H9 (cell line): ENCODE results near the gene NAT14. TPM values are rescaled to one million over a fixed set of nuclear protein-coding genes. Genes with fewer than 3 reads are reported as not detected.
A peak's percentile ranks its signal among the peaks of the same experiment; 100 is the strongest.

Source experiments
- DNase-seq: peaks from one replicate; pipeline ENCODE4 v3.0.0-alpha.2; 2017
- H2AFZ ChIP-seq: one replicate; pipeline ENCODE4 v1.6.1; 2013; ENCODE audit warnings: mild to moderate bottlenecking, low read length, control low read depth, moderate library complexity
- H2AK5ac ChIP-seq: 2 replicates; pipeline ENCODE4 v1.6.1; 2013; ENCODE audit warnings: low read length, control low read depth, mixed read lengths; ENCODE audit not compliant: insufficient read length
- H2BK120ac ChIP-seq: one replicate; pipeline ENCODE4 v1.6.1; 2013; ENCODE audit warnings: low read depth, mild to moderate bottlenecking, low read length, control low read depth, inconsistent platforms; ENCODE audit not compliant: poor library complexity, severe bottlenecking
- H2BK12ac ChIP-seq: 2 replicates; pipeline ENCODE4 v1.6.1; 2013; ENCODE audit warnings: low read length, control low read depth, mixed read lengths, low read depth; ENCODE audit not compliant: insufficient read length
- H2BK15ac ChIP-seq: 2 replicates; pipeline ENCODE4 v1.6.1; 2013; ENCODE audit warnings: low read depth, low read length, control low read depth
- H2BK20ac ChIP-seq: one replicate; pipeline ENCODE4 v1.6.1; 2013; ENCODE audit warnings: low read depth, mild to moderate bottlenecking, low read length, control low read depth, inconsistent platforms; ENCODE audit not compliant: poor library complexity, severe bottlenecking
- H2BK5ac ChIP-seq: 2 replicates; pipeline ENCODE4 v1.6.1; 2013; ENCODE audit warnings: low read length, control low read depth, mixed read lengths; ENCODE audit not compliant: insufficient read length
- H3K14ac ChIP-seq: 2 replicates; pipeline ENCODE4 v1.6.1; 2013; ENCODE audit warnings: low read length, control low read depth; ENCODE audit not compliant: insufficient read depth
- H3K18ac ChIP-seq: 2 replicates; pipeline ENCODE4 v1.6.1; 2013; ENCODE audit warnings: low read depth, mild to moderate bottlenecking, mixed read lengths, low read length, control low read depth; ENCODE audit not compliant: insufficient read length
- H3K23ac ChIP-seq: 2 replicates; pipeline ENCODE4 v1.6.1; 2013; ENCODE audit warnings: low read length, control low read depth, mixed read lengths, low read depth; ENCODE audit not compliant: insufficient read length
- H3K23me2 ChIP-seq: 2 replicates; pipeline ENCODE4 v1.6.1; 2013; ENCODE audit warnings: low read depth, mild to moderate bottlenecking, mixed read lengths, low read length, control low read depth; ENCODE audit not compliant: insufficient read length, poor library complexity, severe bottlenecking
- H3K27ac ChIP-seq: 2 replicates; pipeline ENCODE4 v1.5.1; 2013; ENCODE audit warnings: low read length, control low read depth, mixed read lengths, low read depth; ENCODE audit not compliant: insufficient read length
- H3K27me3 ChIP-seq: 2 replicates; pipeline ENCODE4 v1.6.1; 2013; ENCODE audit warnings: low read length, control low read depth, inconsistent platforms; ENCODE audit not compliant: insufficient read depth
- H3K4ac ChIP-seq: 2 replicates; pipeline ENCODE4 v1.6.1; 2013; ENCODE audit warnings: low read depth, mild to moderate bottlenecking, control low read depth, inconsistent platforms, low read length, moderate library complexity
- H3K4me1 ChIP-seq: 2 replicates; pipeline ENCODE4 v1.6.1; 2013; ENCODE audit warnings: low read length, control low read depth, inconsistent platforms; ENCODE audit not compliant: insufficient read depth
- H3K4me2 ChIP-seq: 2 replicates; pipeline ENCODE4 v1.6.1; 2013; ENCODE audit warnings: low read length, control low read depth, mixed read lengths; ENCODE audit not compliant: insufficient read length, insufficient read depth
- H3K56ac ChIP-seq: 2 replicates; pipeline ENCODE4 v1.6.1; 2013; ENCODE audit warnings: low read depth, mild to moderate bottlenecking, mixed read lengths, low read length, control low read depth; ENCODE audit not compliant: insufficient read length
- H3K79me1 ChIP-seq: 2 replicates; pipeline ENCODE4 v1.6.1; 2013; ENCODE audit warnings: low read depth, mild to moderate bottlenecking, moderate library complexity, low read length, control low read depth, inconsistent platforms; ENCODE audit not compliant: insufficient read depth, poor library complexity, severe bottlenecking
- H3K79me2 ChIP-seq: 2 replicates; pipeline ENCODE4 v1.6.1; 2013; ENCODE audit warnings: low read length, control low read depth, inconsistent platforms; ENCODE audit not compliant: insufficient read depth
- H3K9ac ChIP-seq: 2 replicates; pipeline ENCODE4 v1.6.1; 2013; ENCODE audit warnings: low read length, control low read depth, mixed read lengths; ENCODE audit not compliant: insufficient read length; ENCODE audit errors: extremely low read depth
- H3K9me3 ChIP-seq: one replicate; pipeline ENCODE4 v1.6.1; 2013; ENCODE audit warnings: low read depth, low read length, inconsistent platforms; ENCODE audit not compliant: control insufficient read depth
- H3T11ph ChIP-seq: one replicate; pipeline ENCODE4 v1.6.1; 2013; ENCODE audit warnings: mild to moderate bottlenecking, low read length, control low read depth, inconsistent platforms
- H4K20me1 ChIP-seq: one replicate; pipeline ENCODE4 v1.6.1; 2013; ENCODE audit not compliant: control insufficient read depth, insufficient read length, insufficient read depth
- H4K5ac ChIP-seq: 2 replicates; pipeline ENCODE4 v1.6.1; 2013; ENCODE audit warnings: low read depth, mild to moderate bottlenecking, mixed read lengths, low read length, control low read depth; ENCODE audit not compliant: insufficient read length
- H4K8ac ChIP-seq: replicated peaks from 2 replicates; pipeline ENCODE4 v1.6.1; 2013; ENCODE audit warnings: low read length, control low read depth, mixed read lengths, low read depth; ENCODE audit not compliant: insufficient read length
- H4K91ac ChIP-seq: 2 replicates; pipeline ENCODE4 v1.6.1; 2013; ENCODE audit warnings: low read depth, mild to moderate bottlenecking, moderate library complexity, mixed read lengths, low read length, control low read depth; ENCODE audit not compliant: insufficient read length
- H3K27ac Mint-ChIP-seq, 3 experiments: 2 replicates in 2 of 3; 3 replicates in 1 of 3; pipeline ENCODE4 v1.8.0; 2020 to 2021; ENCODE audit warnings: mixed read lengths in 3 of 3, mild to moderate bottlenecking in 1 of 3, moderate library complexity in 1 of 3
- H3K27me3 Mint-ChIP-seq: 2 replicates; pipeline ENCODE4 v1.8.0; 2021; ENCODE audit warnings: low read depth, mild to moderate bottlenecking, moderate library complexity, mixed read lengths
- H3K36me3 Mint-ChIP-seq, 3 experiments: 2 replicates in 2 of 3; 3 replicates in 1 of 3; pipeline ENCODE4 v1.8.0; 2020 to 2021; ENCODE audit warnings: low read depth in 3 of 3, mixed read lengths in 3 of 3; ENCODE audit not compliant: insufficient read depth in 1 of 3
- H3K4me1 Mint-ChIP-seq, 2 experiments: 2 replicates each; pipeline ENCODE4 v1.8.0; 2020; ENCODE audit warnings: mixed read lengths in 2 of 2
- H3K4me3 Mint-ChIP-seq, 2 experiments: 2 replicates in 1 of 2; 3 replicates in 1 of 2; pipeline ENCODE4 v1.8.0; 2020 to 2021; ENCODE audit warnings: mild to moderate bottlenecking in 2 of 2, mixed read lengths in 2 of 2, moderate library complexity in 1 of 2
- H3K9me3 Mint-ChIP-seq, 2 experiments: 2 replicates in 1 of 2; 3 replicates in 1 of 2; pipeline ENCODE4 v1.8.0; 2020; ENCODE audit warnings: mild to moderate bottlenecking in 2 of 2, mixed read lengths in 2 of 2, moderate library complexity in 1 of 2
- WGBS: extraction: QIAGEN DNeasy Blood & Tissue Kit; methylation state at CpG from one replicate; pipeline ENCODE4 v1.1.7; 2013; ENCODE audit warnings: missing lambda C conversion rate, low lambda C conversion rate, mixed read lengths; ENCODE audit not compliant: insufficient read length; ENCODE audit errors: extremely low coverage; 5-methylcytosine and 5-hydroxymethylcytosine counted together
- total RNA-seq: library from RNA; stranded (reverse); gene quantifications from 2 replicates; pipeline ENCODE4 v1.2.1, GENCODE V29; 2021
- TF ChIP-seq, protein P1 (sequence below): fragments of 200-600 bp; sonication (generic); conservative IDR thresholded peaks from 3 replicates; pipeline ENCODE4 v1.8.0; 2021; ENCODE audit warnings: antibody characterized with exemption, mild to moderate bottlenecking

The NAT14 gene
- total RNA-seq, 1 experiment from 2014 or later: 51.2 TPM

- H2BK15ac ChIP-seq: no peak overlapping the region
- H4K91ac ChIP-seq: no peak overlapping the region
- H3K56ac ChIP-seq: no peak overlapping the region
- Mint-ChIP-seq H3K36me3 (peaks cover 2 to 13% (median 8%) of the 10 kb centered on the region in 3 experiments; a peak in 5 of 7 replicates), H3K27me3 (no peaks in the 10 kb centered on the region; the same call in 1 of the 2 replicates), H3K9me3 (no peaks in the 10 kb centered on the region), H3K4me1 (peaks cover 16 to 42% of the 10 kb centered on the region in 2 experiments), H3K27ac (no peak overlapping the region), H3K4me3 (peak overlapping the region; percentile 86 to 93)
- H2BK5ac ChIP-seq: no peak overlapping the region
- H2BK12ac ChIP-seq: no peak overlapping the region
- peak overlapping the region; percentile 52 for H3K4me2 ChIP-seq
- no peak overlapping the region for H2AFZ ChIP-seq
- no peaks in the 10 kb centered on the region for H3K79me1 ChIP-seq
- no peak overlapping the region for H2AK5ac ChIP-seq
- peaks cover 8% of the 10 kb centered on the region for H3K23me2 ChIP-seq
- no peaks in the 10 kb centered on the region for H3K79me2 ChIP-seq
- no peak overlapping the region for H3K23ac ChIP-seq
- no peak overlapping the region for H3K4ac ChIP-seq
- H3K27me3 ChIP-seq: no peaks in the 10 kb centered on the region
- peaks cover 3% of the 10 kb centered on the region for H3K4me1 ChIP-seq
- H3K9ac ChIP-seq: no peak overlapping the region
- WGBS: no CpG with 5 or more reads among the region's 46 CpGs
- TF ChIP-seq, protein P1, sequence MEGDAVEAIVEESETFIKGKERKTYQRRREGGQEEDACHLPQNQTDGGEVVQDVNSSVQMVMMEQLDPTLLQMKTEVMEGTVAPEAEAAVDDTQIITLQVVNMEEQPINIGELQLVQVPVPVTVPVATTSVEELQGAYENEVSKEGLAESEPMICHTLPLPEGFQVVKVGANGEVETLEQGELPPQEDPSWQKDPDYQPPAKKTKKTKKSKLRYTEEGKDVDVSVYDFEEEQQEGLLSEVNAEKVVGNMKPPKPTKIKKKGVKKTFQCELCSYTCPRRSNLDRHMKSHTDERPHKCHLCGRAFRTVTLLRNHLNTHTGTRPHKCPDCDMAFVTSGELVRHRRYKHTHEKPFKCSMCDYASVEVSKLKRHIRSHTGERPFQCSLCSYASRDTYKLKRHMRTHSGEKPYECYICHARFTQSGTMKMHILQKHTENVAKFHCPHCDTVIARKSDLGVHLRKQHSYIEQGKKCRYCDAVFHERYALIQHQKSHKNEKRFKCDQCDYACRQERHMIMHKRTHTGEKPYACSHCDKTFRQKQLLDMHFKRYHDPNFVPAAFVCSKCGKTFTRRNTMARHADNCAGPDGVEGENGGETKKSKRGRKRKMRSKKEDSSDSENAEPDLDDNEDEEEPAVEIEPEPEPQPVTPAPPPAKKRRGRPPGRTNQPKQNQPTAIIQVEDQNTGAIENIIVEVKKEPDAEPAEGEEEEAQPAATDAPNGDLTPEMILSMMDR: no peak
- H3K9me3 ChIP-seq: no peaks in the 10 kb centered on the region
- no peak overlapping the region for H4K5ac ChIP-seq
- no peak overlapping the region; the same call in 1 of the 2 replicates for H3K14ac ChIP-seq
- H3T11ph ChIP-seq: no peak overlapping the region
- H2BK120ac ChIP-seq: no peak overlapping the region
- H4K8ac ChIP-seq: no peak overlapping the region
- no peak overlapping the region for H3K27ac ChIP-seq
- H3K18ac ChIP-seq: peak overlapping the region; percentile 24
- DNase-seq: no peak
- no peak overlapping the region for H2BK20ac ChIP-seq
- no peaks in the 10 kb centered on the region for H4K20me1 ChIP-seq
Observed at GRCh38 chr19:55483706-55484592, 1.0 kb upstream of the NAT14 start.
